GM19468 (cell line): ENCODE results near the gene SH3GLB1.
A peak's percentile ranks its signal among the peaks of the same experiment; 100 is the strongest.

ENCODE experiments used
- ATAC-seq: cut with Tn5 transposase; IDR thresholded peaks from one replicate; pipeline ENCODE4 v1.9.1; 2021; ENCODE audit warnings: mild to moderate bottlenecking, moderate library complexity, moderate number of reproducible peaks; ENCODE audit not compliant: unreplicated experiment; ENCODE audit errors: extremely low read depth

SH3GLB1 gene

DNA sequence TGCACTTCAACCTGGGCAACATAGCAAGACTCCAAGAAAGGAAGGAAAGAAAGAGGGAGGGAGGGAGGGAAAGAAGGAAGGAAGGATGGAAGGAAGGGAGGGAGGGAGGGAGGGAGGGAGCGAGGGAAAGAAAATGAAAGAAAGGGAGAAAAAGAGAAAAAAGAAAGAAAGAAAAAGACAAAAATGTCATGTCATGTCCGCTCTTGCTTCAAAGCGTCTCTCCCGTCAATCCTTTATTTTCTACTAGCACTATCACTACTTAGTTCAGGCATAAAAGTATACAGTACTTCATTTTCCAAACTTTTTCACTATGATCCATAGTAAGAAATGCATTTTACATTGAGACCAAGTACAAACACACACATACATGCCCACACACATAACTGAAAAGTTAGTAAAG, 64.7 kb downstream of the SH3GLB1 start:
- ATAC-seq: no peak

DNA sequence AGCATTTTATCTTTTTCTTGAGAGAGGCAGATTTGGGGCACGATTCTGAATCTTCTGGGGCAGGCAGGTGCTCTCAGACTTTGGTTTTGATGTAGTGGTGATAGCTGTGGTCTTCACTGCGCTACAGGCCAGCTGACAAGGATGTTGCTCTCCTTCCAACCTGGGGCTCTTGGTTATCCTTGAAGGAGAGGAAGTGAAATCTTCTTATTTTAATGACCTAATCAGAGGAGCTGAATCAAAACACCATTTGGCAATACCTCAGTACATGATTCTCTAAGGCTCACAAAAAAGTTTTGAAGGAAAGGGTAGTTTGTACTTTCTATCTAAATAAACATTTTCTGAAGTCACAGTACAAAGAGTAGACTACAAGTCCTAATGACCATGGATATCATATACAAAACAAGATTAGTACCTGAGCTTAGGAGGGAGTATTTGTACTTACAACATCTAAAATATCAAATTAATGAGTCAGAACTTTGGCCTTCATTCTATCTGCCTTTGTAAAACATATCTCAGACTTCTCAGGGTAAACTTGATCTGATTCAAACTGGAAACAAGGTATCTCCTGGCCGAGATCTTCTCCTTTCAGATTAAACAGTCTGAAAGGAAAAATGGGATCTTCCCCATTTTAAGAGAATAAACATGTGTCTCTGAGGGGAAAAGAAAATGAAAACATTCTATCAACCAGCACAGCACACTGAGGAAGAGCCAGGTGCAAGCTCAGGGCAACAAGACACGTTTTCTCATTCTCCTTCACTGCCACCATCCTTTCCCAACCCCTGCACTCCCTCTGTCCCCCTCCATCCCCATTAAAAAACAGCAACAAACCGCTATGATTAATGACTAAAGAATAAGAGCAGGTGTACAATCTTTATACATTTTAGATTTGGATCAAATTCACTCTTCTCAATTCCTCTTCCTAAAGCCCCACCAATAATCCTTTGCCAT, 69.2 kb downstream of the SH3GLB1 start:
- no peak for ATAC-seq

DNA sequence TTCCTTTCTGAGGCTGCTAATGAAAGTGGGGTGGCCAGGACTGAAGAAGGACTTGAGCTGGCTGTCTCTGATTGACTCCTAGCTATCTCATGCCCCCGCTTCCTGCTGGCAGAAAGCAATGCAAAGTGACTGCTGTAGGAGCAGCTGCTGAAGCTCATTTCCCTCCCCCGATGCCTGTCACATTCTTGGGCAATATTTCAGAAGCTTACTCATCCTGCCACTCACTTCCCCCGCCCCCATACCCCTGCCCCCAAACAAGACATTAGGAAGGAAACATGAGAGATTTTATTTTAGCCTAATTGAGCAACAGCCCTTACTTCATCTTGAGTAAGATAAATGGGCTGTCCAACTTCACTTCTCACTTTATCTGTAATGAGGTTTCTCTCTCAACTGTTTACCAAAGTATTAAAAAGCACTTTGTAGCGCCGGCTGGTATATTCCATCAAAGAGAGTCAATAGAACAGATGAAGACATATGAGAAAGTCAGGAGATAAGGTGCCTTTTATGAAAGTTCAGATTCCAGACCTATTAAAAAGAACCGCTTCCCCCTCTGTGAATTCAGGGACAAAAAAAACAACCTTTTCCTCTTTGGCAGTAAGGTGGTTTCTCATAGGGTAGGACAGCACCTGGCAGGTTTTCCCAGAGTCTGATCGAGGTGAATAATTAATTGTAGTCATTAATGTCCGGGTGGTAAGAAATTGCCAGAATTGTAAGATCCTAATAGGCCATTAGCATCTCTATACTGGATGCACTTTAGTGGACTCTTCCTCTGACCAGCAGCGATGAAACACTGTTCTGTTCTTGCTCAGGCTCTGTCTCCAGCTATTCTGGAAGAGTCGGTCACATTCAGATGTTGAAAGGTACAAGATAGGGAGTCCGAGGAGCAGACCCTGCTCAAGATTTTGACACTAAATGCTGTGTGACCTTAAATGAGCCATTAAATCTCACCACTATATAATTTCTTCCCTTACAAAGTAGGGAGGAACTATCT, 70.2 kb downstream of the SH3GLB1 start:
- peak; percentile 93 for ATAC-seq

DNA sequence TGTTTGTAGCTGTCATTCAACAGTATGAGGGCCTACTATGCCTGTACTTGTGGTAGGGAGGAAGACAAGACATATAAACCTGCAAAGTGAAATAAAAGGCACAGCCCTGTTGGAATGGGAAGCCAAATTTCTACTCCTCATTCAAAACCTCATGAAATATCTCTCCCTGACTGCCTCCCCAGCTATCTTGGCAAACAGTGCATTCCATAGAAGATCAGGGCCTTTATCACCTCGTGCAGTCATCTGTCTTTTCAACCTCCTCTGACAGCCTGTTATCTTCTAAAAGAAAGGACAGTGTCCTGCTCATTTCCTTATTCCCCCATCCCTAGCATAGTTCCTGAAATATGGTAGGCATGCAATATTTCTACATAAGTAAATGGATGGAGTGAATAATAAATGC, 71.0 kb downstream of the SH3GLB1 start:
- no peak for ATAC-seq

DNA sequence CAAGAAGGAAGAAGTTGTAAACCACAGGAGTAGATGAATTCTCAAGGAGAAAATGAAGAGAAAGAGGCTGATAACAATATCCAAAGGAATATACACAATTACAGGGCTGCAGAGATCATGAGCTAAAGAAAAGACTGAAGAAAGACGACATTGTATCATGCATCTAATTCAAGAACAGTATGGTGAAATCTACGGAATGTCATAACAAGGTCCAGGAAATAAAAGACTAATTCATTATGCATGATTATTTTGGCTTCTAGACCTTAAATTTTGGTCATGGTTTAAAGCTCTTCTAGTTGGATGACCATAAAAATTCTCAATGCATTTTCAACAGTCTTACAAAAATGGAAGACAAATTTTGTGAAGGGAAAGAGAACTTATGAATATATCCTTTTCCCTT, 71.7 kb downstream of the SH3GLB1 start:
- ATAC-seq: no peak

DNA sequence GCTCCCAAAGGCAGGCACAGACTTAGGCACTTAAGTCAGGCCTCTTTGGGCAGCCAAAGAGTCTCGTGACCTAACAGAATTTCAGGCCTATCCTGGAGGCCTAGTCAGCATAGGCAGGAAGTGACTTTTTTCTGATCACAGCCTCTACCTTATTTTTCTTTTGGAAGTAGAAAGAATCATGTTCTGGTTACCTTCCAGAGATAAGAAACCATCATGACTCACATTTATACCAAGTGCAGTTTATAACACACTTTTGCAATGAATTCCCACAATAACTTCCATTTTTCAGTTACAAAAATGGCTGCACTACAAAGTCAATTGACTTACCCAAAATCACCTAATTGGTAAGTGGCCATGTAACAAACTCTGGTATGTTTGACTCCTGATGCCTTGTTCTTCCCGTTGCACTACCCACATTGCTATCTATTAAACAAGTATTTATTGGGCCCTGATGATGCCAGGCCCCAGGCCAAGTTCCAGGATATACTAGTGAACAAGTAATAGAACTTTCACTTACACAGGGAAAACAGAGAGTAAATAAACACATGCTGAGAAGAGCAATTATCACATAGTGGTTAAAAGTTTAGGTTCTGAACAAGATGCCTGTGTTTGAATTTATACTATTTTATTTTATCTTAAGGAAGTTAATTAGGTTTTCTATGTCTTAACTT, 74.3 kb downstream of the SH3GLB1 start:
- ATAC-seq: no peak

DNA sequence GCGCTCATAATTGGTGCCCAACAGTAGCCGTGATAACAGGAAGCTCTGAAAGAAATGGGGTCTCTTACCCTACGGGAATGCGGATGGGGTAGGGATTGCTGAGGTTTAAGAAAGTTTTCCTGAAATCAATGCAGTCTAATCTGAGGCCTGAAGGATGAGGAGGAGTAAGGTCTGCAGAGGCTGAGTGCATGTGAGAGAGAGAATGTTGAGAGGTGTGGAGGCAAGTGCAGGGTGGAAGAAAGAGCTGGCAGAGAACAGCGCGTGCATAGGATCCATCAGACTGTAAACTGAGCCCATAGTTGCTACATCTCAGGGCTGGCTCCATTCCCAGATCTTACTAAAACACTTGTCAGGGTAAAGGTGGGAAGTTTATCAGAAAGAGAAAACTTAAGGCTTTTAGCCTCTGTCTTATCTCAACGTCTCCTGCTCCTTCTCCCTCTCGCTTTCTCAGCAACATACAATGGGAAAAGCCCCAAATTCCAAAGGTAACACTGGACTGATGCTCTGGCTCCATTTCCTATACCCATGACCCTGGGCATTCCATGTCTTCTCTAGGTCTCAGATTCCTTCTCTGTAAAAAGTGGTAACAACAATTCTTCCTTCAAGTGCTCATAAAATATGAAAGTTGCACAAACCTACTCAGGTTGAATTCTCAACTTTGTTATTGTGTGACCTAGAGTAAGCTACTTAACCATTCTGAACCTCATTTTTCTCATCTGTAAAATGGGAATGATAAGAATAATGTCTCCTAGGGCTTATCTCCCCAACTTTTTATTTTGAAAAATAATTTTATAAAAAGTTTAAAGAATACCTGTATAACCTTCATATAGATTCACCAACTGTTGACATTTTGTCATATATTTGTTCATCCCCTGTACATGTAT, 75.2 kb downstream of the SH3GLB1 start:
- ATAC-seq: no peak

DNA sequence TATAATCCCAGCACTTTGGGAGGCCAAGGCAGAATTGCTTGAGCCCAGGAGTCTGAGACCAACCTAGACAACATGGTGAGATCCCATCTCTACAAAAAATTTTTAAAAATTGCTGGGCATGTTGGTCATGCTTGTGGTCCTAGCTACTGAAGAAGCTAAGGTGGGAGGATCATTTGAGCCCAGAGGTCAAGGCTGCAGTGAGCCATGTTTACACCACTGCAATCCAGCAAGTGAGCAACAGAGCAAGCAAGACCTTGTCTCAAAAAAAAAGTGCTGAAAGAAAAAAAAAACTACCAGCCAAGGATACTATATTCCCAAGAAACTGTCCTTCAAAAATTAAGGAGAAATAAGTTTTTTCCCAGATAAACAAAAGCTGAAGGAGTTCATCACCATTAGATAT, 78.1 kb downstream of the SH3GLB1 start:
- ATAC-seq: no peak

DNA sequence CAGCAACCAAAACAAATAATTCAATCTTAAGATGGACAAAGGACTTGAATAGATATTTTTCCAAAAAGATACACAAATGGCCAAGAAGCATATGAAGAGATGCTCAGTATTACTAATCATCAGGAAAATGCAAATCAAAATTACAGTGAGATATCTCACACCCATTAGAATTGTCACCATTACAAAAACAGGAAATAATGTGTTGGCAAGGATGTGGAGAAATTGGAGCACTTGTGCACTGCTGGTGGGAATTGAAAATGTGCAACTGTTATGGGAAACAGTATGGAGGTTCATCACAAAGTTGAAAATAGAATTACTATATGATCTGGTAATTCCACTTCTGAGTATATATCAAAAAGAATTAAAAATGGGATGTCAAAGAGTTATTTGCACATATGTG, 83.2 kb downstream of the SH3GLB1 start:
- no peak for ATAC-seq

DNA sequence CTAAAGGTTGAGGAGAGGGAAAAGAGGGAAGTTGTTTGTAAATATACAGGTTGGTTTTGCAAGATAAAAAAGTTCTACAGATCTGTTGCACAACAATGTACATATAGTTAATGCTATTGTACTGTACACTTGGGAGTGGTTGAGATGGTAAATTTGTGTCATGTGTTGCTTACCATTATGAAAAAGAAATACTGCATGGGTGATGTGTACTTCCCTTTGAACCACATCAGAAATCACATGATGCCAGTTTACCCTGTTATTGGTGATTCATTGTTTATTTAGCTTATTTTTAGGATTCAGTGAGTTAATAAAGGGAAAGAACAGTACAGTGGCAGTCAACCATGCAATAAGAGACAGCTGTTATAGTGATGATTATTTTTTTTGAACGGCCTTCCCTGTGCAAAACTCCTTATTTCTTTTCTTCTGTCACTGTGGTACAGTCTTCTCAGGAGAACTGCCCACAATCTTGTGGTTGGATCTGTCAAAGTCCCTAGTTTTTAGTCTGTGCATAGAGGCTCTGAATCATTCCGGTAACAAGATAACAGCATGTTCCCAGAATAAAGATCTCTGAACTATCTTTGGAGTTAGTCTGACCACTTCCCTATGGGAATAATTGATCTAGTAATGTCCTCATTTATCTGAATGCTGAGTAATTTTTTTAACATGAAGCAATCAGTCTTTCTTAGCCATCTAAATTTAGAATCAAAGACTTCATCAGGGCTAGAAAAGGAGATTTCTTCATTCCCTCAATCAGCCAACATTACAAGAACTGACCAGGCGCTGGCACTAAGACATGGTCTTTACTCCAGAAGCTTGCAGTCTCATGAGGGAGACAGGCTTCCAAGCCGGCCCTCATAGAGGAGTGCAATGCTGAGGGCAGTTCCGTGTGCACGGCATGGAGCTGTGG, 84.2 kb downstream of the SH3GLB1 start:
- ATAC-seq: no peak

DNA sequence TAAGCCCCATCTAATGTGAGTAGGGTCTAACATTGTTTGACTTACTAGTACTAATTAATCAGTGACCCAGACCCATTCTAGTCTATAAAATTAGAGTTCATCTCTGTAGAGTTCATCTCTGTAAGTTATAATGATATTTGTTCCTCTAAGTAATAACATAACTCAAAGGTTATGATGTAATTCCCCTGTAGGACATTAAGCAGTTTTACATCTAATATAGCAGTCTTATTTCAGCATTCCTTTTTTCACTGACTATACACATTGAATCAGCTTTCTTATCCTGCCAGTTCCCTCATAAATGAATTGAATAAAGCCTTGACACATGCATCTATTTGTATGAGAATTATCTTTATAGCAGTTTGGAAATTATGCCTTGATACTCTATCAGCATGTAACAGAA, 90.9 kb downstream of the SH3GLB1 start:
- no peak for ATAC-seq
